ENCODE results near the gene MARK3. TPM values are rescaled to one million over a fixed set of nuclear protein-coding genes. Genes with fewer than 3 reads are reported as not detected.

MARK3 gene
- total RNA-seq, 1 donor from 2014 or later: 77.9 TPM

GRCh38 chr14:103491691-103492090, 106.5 kb downstream of the MARK3 start:
- H3K27me3 ChIP-seq (ENCODE audit: control insufficient read depth, insufficient read depth, low read length): no peaks in the 10 kb centered on the region
- H3K36me3 ChIP-seq (ENCODE audit: control insufficient read depth, insufficient read depth, low read length): peaks cover 31% of the 10 kb centered on the region
- FAIRE-seq (no peak), DNase-seq (ENCODE audit: low read depth) (no peak)
- H3K4me3 ChIP-seq (ENCODE audit: low read depth, low read length): no peak overlapping the region
- TF ChIP-seq, protein P1, sequence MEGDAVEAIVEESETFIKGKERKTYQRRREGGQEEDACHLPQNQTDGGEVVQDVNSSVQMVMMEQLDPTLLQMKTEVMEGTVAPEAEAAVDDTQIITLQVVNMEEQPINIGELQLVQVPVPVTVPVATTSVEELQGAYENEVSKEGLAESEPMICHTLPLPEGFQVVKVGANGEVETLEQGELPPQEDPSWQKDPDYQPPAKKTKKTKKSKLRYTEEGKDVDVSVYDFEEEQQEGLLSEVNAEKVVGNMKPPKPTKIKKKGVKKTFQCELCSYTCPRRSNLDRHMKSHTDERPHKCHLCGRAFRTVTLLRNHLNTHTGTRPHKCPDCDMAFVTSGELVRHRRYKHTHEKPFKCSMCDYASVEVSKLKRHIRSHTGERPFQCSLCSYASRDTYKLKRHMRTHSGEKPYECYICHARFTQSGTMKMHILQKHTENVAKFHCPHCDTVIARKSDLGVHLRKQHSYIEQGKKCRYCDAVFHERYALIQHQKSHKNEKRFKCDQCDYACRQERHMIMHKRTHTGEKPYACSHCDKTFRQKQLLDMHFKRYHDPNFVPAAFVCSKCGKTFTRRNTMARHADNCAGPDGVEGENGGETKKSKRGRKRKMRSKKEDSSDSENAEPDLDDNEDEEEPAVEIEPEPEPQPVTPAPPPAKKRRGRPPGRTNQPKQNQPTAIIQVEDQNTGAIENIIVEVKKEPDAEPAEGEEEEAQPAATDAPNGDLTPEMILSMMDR (IDR thresholded peaks at IDR 0.05; ENCODE audit: insufficient read depth, low read length, severe bottlenecking): no peak

GRCh38 chr14:103492156-103492925, 107.1 kb downstream of the MARK3 start:
- peaks cover 29% of the 10 kb centered on the region for H3K36me3 ChIP-seq (ENCODE audit: control insufficient read depth, insufficient read depth, low read length)
- FAIRE-seq (no peak), DNase-seq (ENCODE audit: low read depth) (no peak)
- no peaks in the 10 kb centered on the region for H3K27me3 ChIP-seq (ENCODE audit: control insufficient read depth, insufficient read depth, low read length)
- TF ChIP-seq, protein P1 (IDR thresholded peaks at IDR 0.05; ENCODE audit: insufficient read depth, low read length, severe bottlenecking): no peak
- no peak overlapping the region for H3K4me3 ChIP-seq (ENCODE audit: low read depth, low read length)

GRCh38 chr14:103495854-103496253, 110.6 kb downstream of the MARK3 start:
- no peak overlapping the region for H3K4me3 ChIP-seq (ENCODE audit: low read depth, low read length)
- FAIRE-seq (no peak), DNase-seq (ENCODE audit: low read depth) (no peak)
- TF ChIP-seq, protein P1 (IDR thresholded peaks at IDR 0.05; ENCODE audit: insufficient read depth, low read length, severe bottlenecking): no peak
- H3K36me3 ChIP-seq (ENCODE audit: control insufficient read depth, insufficient read depth, low read length): peaks cover 18% of the 10 kb centered on the region
- no peaks in the 10 kb centered on the region for H3K27me3 ChIP-seq (ENCODE audit: control insufficient read depth, insufficient read depth, low read length)

DNA sequence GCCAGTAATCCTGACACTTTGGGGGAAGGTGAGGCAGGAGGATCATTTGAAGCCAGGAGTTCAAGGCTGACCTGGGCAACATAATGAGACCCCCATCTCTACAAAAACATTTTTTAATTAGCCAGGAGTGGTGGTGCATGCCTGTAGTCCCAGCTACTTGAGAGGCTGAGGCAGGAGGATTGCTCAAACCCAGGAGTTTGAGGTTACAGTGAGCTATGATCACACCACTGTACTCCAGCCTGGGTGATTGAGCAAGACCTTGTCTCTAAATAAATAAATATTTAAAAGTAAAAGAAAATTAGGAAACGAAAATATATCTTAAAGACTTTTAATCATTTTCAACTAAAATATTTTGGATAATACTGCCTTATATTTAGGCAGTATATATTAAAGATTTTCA, 111.6 kb downstream of the MARK3 start:
- Histone ChIP-seq H3K27me3 (ENCODE audit: control insufficient read depth, insufficient read depth, low read length) (no peaks in the 10 kb centered on the region), H3K36me3 (ENCODE audit: control insufficient read depth, insufficient read depth, low read length) (peaks cover 24% of the 10 kb centered on the region), H3K4me3 (ENCODE audit: low read depth, low read length) (no peak overlapping the region)
- TF ChIP-seq, protein P1 (IDR thresholded peaks at IDR 0.05; ENCODE audit: insufficient read depth, low read length, severe bottlenecking): no peak
- DNase-seq (ENCODE audit: low read depth): no peak
- no peak for FAIRE-seq

GRCh38 chr14:103499709-103500108, 114.5 kb downstream of the MARK3 start:
- Histone ChIP-seq H3K27me3 (ENCODE audit: control insufficient read depth, insufficient read depth, low read length) (no peaks in the 10 kb centered on the region), H3K4me3 (ENCODE audit: low read depth, low read length) (no peak overlapping the region), H3K36me3 (ENCODE audit: control insufficient read depth, insufficient read depth, low read length) (peaks cover 31% of the 10 kb centered on the region)
- no peak for FAIRE-seq
- TF ChIP-seq, protein P1 (IDR thresholded peaks at IDR 0.05; ENCODE audit: insufficient read depth, low read length, severe bottlenecking): no peak
- DNase-seq (ENCODE audit: low read depth): no peak

All from bronchial epithelial cell (primary cell).